GM19438 (cell line): ENCODE results near the gene SEC16A.

Source experiments
- ATAC-seq: cut with Tn5 transposase; IDR thresholded peaks from one replicate; pipeline ENCODE4 v1.9.1; 2021; ENCODE audit warnings: low read depth; ENCODE audit not compliant: unreplicated experiment

The SEC16A gene

GRCh38 chr9:136470792-136471469, 11.9 kb downstream of the SEC16A start:
- ATAC-seq, result no peak

GRCh38 chr9:136470356-136470755, 12.5 kb downstream of the SEC16A start:
- no peak for ATAC-seq

GRCh38 chr9:136467766-136468165, 15.1 kb downstream of the SEC16A start:
- ATAC-seq, result no peak

- no peak for ATAC-seq
These were observed 16.7 kb downstream of the SEC16A start for GRCh38 chr9:136466155-136466541.

- ATAC-seq, result no peak
These were observed 17.2 kb downstream of the SEC16A start for GRCh38 chr9:136465500-136466154.

GRCh38 chr9:136464241-136464640, 18.6 kb downstream of the SEC16A start:
- ATAC-seq, result no peak

- ATAC-seq, result no peak
These were observed 19.3 kb downstream of the SEC16A start for GRCh38 chr9:136463578-136463977.

GRCh38 chr9:136462664-136463063, 20.2 kb downstream of the SEC16A start:
- no peak for ATAC-seq

GRCh38 chr9:136460772-136461325, 22.0 kb downstream of the SEC16A start:
- no peak for ATAC-seq

GRCh38 chr9:136459425-136459824, 23.4 kb downstream of the SEC16A start:
- no peak for ATAC-seq

- ATAC-seq, result no peak
These were observed 25.5 kb downstream of the SEC16A start for GRCh38 chr9:136457326-136457725.

GRCh38 chr9:136456258-136456657, 26.6 kb downstream of the SEC16A start:
- ATAC-seq, result no peak

- no peak for ATAC-seq
These were observed 27.5 kb downstream of the SEC16A start for GRCh38 chr9:136455043-136456002.

- no peak for ATAC-seq
These were observed 28.6 kb downstream of the SEC16A start for GRCh38 chr9:136454026-136454796.

- no peak for ATAC-seq
These were observed 29.5 kb downstream of the SEC16A start for GRCh38 chr9:136453326-136453725.

- ATAC-seq, result no peak
These were observed 31.5 kb downstream of the SEC16A start for GRCh38 chr9:136451221-136451877.

GRCh38 chr9:136448655-136449054, 34.2 kb downstream of the SEC16A start:
- no peak for ATAC-seq

- ATAC-seq, result no peak
These were observed 35.6 kb downstream of the SEC16A start for GRCh38 chr9:136447173-136447778.

GRCh38 chr9:136445799-136446198, 37.0 kb downstream of the SEC16A start:
- no peak for ATAC-seq
